Activated CD4-positive, CD25-positive, alpha-beta regulatory T cell (primary cell): ENCODE results near the gene SHTN1.

Experiments
- DNase-seq, 4 experiments: peaks; one replicate each; lab custom pipeline; 2025; lab: John Stamatoyannopoulos, UW

The SHTN1 gene

DNA sequence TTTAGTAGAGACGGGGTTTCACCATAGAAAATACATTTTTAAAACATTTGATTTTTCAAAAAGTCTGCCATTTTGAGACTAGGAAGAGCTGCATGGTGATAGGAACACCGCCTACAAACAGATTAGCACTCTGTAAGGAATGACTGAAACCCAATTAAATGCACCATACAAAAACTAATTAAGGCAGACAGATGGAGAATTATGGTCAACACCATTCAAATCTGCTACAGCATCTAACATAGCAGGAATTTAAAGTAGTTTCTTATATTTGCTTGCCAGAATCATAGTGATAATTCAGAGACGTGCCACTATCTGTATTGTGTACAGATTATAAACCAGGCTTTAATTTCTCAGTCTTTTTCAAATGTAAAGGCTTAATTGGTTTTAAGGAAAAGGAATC is 87.5 kb downstream of the SHTN1 start:
- DNase-seq, result no peak

- DNase-seq, result no peak
Observed at GRCh38 chr10:116915340-116915739, 89.6 kb downstream of the SHTN1 start.

DNA sequence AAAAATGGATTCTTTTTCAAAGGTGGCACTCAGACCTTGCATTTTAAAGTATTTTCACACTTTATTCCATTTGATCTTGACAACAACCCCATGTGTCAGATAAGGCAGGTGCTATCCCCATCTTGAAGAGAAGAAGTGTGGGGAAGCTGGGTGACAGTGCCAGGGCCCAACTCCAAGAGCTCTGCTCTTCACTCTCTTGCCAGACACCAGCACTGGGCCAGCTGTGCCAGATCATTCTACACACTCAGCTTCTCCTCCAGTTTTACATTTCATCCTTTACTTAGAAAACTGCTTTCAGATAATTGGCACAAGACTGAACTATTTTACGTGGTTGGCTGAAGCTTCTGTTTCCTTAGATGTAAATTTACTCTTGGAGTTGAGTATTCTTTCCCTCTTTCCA is 91.3 kb downstream of the SHTN1 start:
- no peak for DNase-seq

GRCh38 chr10:116912162-116912561 is 92.8 kb downstream of the SHTN1 start:
- no peak for DNase-seq

DNA sequence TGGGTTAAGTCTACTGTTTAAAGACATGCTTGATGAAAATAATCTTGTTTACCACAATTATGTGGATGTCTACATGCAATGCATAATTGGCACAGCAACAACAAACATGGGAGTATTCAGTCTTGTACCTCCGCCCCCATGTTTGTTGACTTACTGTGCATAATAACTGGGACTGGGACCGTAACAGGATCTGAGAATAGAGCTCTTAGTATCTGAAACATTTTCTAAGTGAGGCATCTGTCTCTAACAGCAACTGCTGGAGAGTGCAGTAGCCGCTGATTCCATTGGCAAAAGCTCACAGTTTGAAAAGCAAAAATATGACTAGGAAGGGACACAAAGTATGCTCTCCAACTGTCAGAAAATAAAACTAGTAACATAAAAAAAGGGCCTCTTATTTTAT is 94.1 kb downstream of the SHTN1 start:
- DNase-seq, result no peak

GRCh38 chr10:116909307-116909706 is 95.7 kb downstream of the SHTN1 start:
- DNase-seq, result no peak

DNA sequence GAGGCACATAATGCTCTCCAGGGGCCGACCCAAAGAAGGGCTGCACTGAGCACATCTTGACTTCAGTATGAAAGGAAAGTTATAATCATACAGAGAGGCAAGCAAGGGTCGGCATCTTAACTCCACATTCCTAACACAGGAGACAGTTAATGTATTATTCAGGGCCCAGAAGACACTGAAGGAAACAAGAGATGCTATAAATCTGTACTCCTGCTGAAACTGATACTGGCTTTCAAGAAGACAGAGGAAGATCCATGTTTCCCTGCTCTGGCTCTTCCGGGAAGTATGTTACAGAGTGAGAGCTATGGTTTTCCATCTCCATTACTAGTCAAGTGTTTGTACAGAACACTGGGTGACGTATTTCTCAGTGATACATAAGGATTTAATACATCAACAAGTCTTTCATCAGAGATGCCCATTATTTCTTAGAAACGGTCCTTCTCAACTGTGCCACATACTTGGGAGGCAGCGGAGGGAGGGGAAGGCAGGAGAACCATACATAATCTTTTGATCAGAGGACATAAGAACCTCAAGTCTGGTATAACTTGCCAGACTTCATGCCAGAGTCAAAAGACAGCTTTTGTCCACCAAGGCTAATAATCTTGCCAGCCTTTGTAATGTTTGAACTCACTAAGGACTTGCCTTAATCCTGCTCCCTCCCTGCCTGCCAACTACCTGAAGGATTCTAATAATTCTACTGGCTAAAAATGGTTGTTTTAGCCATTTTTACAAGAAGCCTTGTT is 97.6 kb downstream of the SHTN1 start:
- no peak for DNase-seq

- no peak for DNase-seq
Observed at GRCh38 chr10:116905845-116906210, 99.2 kb downstream of the SHTN1 start.

GRCh38 chr10:116899626-116900025 is 105.4 kb downstream of the SHTN1 start:
- no peak for DNase-seq

GRCh38 chr10:116893686-116894037 is 111.3 kb downstream of the SHTN1 start:
- DNase-seq, result no peak

GRCh38 chr10:116892907-116893685 is 111.9 kb downstream of the SHTN1 start:
- no peak for DNase-seq

GRCh38 chr10:116891208-116891607 is 113.8 kb downstream of the SHTN1 start:
- no peak for DNase-seq

GRCh38 chr10:116889066-116889465 is 115.9 kb downstream of the SHTN1 start:
- DNase-seq, result no peak

GRCh38 chr10:116888380-116889055 is 116.5 kb downstream of the SHTN1 start:
- no peak for DNase-seq

GRCh38 chr10:116886772-116887171 is 118.2 kb downstream of the SHTN1 start:
- no peak for DNase-seq

- DNase-seq, result no peak
Observed at GRCh38 chr10:116882639-116883038, 122.3 kb downstream of the SHTN1 start.

DNA sequence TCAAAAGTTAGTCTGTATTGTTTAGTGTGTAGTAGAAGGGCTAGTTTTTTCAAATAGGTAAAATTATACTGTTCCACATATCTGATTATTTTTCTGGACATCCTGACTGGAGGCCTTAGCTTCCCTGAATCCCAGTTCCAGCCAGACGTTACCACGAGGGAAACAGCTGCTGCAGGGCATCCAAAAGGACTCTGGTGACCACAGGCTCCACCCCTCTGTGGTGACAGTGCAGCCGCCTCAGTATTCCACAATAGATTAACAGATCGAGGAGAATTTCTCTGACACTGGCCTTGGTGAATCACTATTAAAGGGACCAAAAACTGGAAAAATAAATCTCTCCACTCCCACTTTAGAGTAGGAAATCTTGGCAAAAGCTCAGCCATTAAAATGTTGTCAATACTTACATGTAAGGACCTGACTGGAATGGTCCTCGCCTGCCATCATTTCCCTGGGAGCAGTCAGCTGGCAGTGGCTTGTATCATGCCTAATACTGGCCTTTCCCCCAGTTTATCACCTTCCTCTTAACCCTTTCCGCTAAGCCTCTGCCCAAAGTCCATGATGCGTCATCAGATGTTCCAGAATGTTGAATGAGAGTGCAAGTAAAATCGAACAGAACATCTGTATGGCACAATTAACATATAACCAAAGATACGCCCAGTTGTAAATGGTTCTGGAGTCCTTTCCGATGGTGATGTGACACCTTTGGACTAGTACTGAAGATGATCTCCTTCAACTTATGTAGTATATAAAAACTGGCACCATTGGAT is 124.1 kb downstream of the SHTN1 start:
- DNase-seq, result no peak

- no peak for DNase-seq
Observed at GRCh38 chr10:116879817-116880216, 125.2 kb downstream of the SHTN1 start.

DNA sequence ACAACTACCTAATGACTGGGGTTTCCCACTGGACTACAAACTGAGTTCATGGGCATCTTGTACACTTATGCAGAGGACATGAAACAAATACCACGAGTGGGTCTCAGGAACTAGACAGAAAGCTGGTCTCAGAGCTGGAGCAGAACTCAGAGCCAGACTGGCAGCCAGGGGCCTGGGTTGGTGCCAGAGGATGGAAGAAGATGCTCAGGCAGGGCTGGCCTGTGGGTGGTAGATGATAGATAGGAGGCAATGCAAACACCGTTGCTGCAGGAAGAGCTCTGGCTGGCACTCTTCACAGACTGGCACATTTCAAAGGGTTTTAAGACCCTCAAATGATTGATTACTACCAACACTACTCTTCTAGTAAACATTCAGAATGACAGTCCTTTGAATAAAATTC is 126.9 kb downstream of the SHTN1 start:
- no peak for DNase-seq

- no peak for DNase-seq
Observed at GRCh38 chr10:116877391-116877790, 127.6 kb downstream of the SHTN1 start.

DNA sequence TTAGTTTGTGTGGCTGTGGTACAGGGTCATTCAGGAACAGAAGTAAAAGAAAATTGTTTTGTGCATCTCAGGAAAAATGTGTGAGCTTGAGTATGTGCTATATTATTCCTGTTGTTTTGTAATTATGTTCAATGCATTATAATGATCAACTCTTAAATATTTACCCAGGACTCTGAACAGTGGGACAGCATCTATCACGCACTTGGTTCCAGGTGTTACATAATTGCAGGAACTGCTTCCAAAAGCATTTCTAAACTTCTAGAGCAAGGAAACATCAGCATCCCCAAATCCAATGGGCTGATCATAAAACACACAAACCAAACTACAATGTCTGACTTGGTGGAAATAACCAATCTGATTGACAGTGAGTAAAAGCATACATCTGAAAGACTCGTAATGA is 129.1 kb downstream of the SHTN1 start:
- DNase-seq, result no peak

- no peak for DNase-seq
Observed at GRCh38 chr10:116873134-116873533, 131.9 kb downstream of the SHTN1 start.
